22Rv1 (cell line): ENCODE measurements around the gene GCGR.

Experiments
- H3K27ac ChIP-seq: fragments of 450-650 bp; 2 replicates; pipeline ENCODE4 v1.5.1; 2017
- CTCF ChIP-seq: fragments of 450-650 bp; IDR thresholded peaks from 2 replicates; pipeline ENCODE4 v1.5.1; 2017; ENCODE audit warnings: mild to moderate bottlenecking
- ZFX ChIP-seq: fragments of 450-650 bp; IDR thresholded peaks from 2 replicates; pipeline ENCODE4 v1.6.1; 2017; ENCODE audit warnings: antibody characterized with exemption, borderline replicate concordance

The GCGR gene

GRCh38 chr17:81858170-81858966, 54.4 kb downstream of the GCGR start:
- TF ChIP-seq ZFX (no peak), CTCF (no peak)
- H3K27ac ChIP-seq = peak overlapping the region; percentile 99; the same call in 1 of the 2 replicates

- TF ChIP-seq ZFX (no peak), CTCF (no peak)
- H3K27ac ChIP-seq = peak overlapping the region; percentile 99
These were observed 55.3 kb downstream of the GCGR start for GRCh38 chr17:81858967-81859905.

DNA sequence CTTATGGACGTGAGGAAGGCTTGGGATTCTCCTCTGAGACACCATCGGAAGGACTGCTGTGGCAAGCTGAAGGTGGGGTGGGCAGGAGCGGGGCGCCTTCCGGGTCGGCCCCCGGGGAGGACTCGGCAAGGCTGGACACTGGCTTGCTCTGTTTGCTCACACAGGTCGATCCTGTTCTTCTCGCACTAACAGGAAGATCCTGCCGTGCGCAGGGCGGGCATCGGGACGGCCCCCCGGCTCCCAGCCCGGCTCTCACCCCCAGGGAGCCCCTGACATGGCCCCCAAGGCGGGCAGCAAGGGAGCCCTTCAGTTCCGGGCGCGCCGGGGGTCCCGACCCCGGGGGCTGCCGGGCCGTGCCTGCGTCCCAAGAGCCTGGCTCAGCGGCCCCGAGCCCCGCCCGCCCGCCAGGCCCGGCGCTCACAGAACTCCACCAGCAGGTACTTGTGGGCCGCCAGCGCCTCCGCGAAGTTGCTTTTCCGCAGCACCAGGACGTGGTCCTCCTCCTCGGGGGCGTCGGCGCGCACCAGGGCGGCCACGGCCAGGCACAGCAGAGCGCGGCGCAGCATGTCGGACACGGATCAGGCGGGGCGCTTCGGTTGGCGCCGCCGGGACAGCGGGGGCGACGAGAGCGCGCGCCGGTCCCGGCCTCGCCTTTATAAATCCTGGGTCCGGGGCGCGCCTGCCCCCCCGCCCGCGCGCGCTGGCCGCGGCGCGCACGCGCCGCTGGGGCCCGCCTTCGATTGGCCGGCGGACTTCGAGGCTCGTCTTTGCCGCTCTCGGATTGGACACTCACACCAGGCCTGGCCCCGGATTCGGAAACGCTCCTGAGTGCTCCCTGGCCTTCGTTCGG, 56.2 kb downstream of the GCGR start, which contains the start of gene P4HB:
Gene P4HB, minus strand, starts transcription at position 630 of the 850 bp plus-strand sequence. Its CDS starts 64 bp downstream, at position 566.
- TF ChIP-seq CTCF (no peak; the same call in 1 of the 2 replicates), ZFX (no peak)
- H3K27ac ChIP-seq = peak within 1 kb of the TSS; percentile 99

DNA sequence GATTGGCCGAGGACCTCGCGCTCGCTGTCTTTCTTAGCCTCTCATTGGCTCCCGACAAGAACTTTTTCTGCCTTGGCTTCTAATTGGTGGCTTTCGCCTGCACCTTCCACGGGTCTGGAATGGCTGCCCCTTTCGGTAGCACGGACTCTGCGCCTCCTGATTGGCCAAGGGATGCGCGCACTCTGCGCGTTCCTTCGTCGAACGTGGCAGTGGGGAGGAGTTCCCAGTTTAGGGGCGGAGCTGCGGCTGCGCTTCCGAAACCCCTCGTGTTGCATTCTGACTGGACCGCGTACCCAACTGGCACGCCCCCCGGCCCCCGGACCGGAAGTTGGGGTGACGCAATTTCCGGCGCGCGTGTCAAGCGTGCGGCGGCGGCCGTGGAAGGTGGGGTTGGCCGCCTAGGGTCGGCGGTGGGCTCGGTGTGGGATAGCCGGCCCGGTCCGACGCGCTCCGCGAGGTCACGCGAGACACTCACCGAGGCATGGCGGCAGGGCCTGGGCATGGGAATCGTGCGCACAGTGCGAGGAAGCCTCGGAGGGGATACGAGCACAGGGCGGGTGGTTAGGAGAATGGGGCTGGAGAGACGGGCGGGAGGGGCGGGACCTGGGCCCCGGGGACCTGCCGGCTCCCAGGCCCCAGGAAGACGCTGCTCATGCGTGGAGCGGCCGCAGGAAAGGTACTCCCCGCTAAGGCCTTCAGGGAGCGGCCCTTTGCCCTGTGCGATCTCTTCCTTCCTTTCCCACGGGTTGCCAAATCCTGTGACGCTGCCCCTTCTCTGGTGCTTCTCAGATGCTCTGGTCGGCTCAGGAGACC, 57.0 kb downstream of the GCGR start:
- TF ChIP-seq CTCF = no peak
- no peak for TF ChIP-seq ZFX
- H3K27ac ChIP-seq = peak overlapping the region; percentile 99

GRCh38 chr17:81863123-81863675, 59.2 kb downstream of the GCGR start:
- TF ChIP-seq ZFX = no peak
- TF ChIP-seq CTCF = no peak
- H3K27ac ChIP-seq = peak overlapping the region; percentile 99
